IMR-90 (cell line): ENCODE data around the gene MINDY1. TPM values are rescaled to one million over a fixed set of nuclear protein-coding genes. Genes with fewer than 3 reads are reported as not detected.

Experiments used
- ATAC-seq: fragments of 200-7000 bp; cut with Tn5 transposase; 2 replicates; pipeline ENCODE4 v1.9.1; 2020; ENCODE audit warnings: low read depth, mild to moderate bottlenecking, moderate library complexity
- BruUV-seq: library from RNA; stranded (reverse); fragments of 400-500 nt; replicated peaks from 2 replicates; lab custom pipeline; 2021; lab: Mats Ljungman, UMichigan
- CTCF ChIA-PET: fragments of 300-600 bp; formaldehyde crosslinking; extraction: SDS; loops from one replicate; lab custom pipeline; 2021; ENCODE audit warnings: antibody characterized with exemption; lab: Yijun Ruan, JAX
- POLR2A ChIA-PET: fragments of 300-600 bp; sonication (Branson Sonifier 250); formaldehyde crosslinking; loops from one replicate; lab custom pipeline; 2022; ENCODE audit warnings: antibody characterized with exemption; ENCODE audit not compliant: unreplicated experiment; lab: Charles Lee
- DNase-seq: peaks from one replicate; pipeline ENCODE4 v3.0.0; 2013
- H2AFZ ChIP-seq: replicated peaks from 2 replicates; pipeline ENCODE3; 2013; ENCODE audit warnings: low read length, mild to moderate bottlenecking; ENCODE audit not compliant: poor library complexity
- H2AK5ac ChIP-seq: 2 replicates; pipeline ENCODE4 v1.6.1; 2013; ENCODE audit warnings: low read depth, low read length, inconsistent platforms
- H2AK9ac ChIP-seq: replicated peaks from 2 replicates; pipeline ENCODE3; 2013; ENCODE audit warnings: mild to moderate bottlenecking, low read depth, low read length, moderate library complexity; ENCODE audit not compliant: poor library complexity
- H2BK120ac ChIP-seq: 2 replicates; pipeline ENCODE4 v1.6.1; 2013; ENCODE audit warnings: low read depth, low read length, inconsistent platforms
- H2BK15ac ChIP-seq: 3 replicates; pipeline ENCODE4 v1.6.1; 2013; ENCODE audit warnings: low read depth, low read length, inconsistent platforms
- H2BK20ac ChIP-seq: 2 replicates; pipeline ENCODE4 v1.6.1; 2013; ENCODE audit warnings: low read depth, mild to moderate bottlenecking, inconsistent platforms, low read length, moderate library complexity
- H2BK5ac ChIP-seq: 2 replicates; pipeline ENCODE4 v1.6.1; 2013; ENCODE audit warnings: mild to moderate bottlenecking, low read depth, low read length, inconsistent platforms; ENCODE audit not compliant: poor library complexity, severe bottlenecking
- H3K14ac ChIP-seq: replicated peaks from 2 replicates; pipeline ENCODE4 v1.6.1; 2013; ENCODE audit warnings: low read depth, low read length, inconsistent platforms
- H3K18ac ChIP-seq: 2 replicates; pipeline ENCODE4 v1.6.1; 2013; ENCODE audit warnings: low read depth, low read length, control low read depth
- H3K23ac ChIP-seq: 2 replicates; pipeline ENCODE4 v1.6.1; 2013; ENCODE audit warnings: low read depth, low read length, inconsistent platforms
- H3K27ac ChIP-seq: 2 replicates; pipeline ENCODE4 v1.5.1; 2013; ENCODE audit warnings: mild to moderate bottlenecking, control low read depth, low read length; ENCODE audit not compliant: insufficient read depth
- H3K27me3 ChIP-seq: 2 replicates; pipeline ENCODE4 v1.6.1; 2013; ENCODE audit warnings: low read length; ENCODE audit not compliant: control insufficient read depth, insufficient read depth
- H3K36me3 ChIP-seq: 2 replicates; pipeline ENCODE4 v1.6.1; 2013; ENCODE audit warnings: low read length, mixed read lengths; ENCODE audit not compliant: control insufficient read depth, insufficient read depth
- H3K4ac ChIP-seq: 2 replicates; pipeline ENCODE4 v1.6.1; 2013; ENCODE audit warnings: low read depth, low read length, inconsistent platforms
- H3K4me1 ChIP-seq: 2 replicates; pipeline ENCODE4 v1.6.1; 2013; ENCODE audit warnings: low read length, mixed read lengths; ENCODE audit not compliant: control insufficient read depth, insufficient read depth
- H3K4me2 ChIP-seq: 2 replicates; pipeline ENCODE4 v1.6.1; 2013; ENCODE audit warnings: low read depth, mild to moderate bottlenecking, control low read depth, low read length, moderate library complexity
- H3K4me3 ChIP-seq: 2 replicates; pipeline ENCODE4 v1.5.1; 2013; ENCODE audit warnings: low read depth, mild to moderate bottlenecking, control low read depth, low read length, moderate library complexity; ENCODE audit not compliant: insufficient read depth
- H3K56ac ChIP-seq: 2 replicates; pipeline ENCODE4 v1.6.1; 2013; ENCODE audit warnings: low read length, inconsistent platforms; ENCODE audit not compliant: insufficient read depth; ENCODE audit errors: extremely low read depth
- H3K79me1 ChIP-seq, 2 experiments: 2 replicates each; pipeline ENCODE4 v1.6.1; 2013; ENCODE audit warnings: low read length in 2 of 2, inconsistent platforms in 1 of 2, low read depth in 1 of 2
- H3K9ac ChIP-seq: 2 replicates; pipeline ENCODE4 v1.6.1; 2013; ENCODE audit warnings: low read depth, low read length, control low read depth
- H3K9me1 ChIP-seq: 2 replicates; pipeline ENCODE4 v1.6.1; 2013; ENCODE audit warnings: low read length, inconsistent platforms; ENCODE audit not compliant: insufficient read depth
- H3K9me3 ChIP-seq: 2 replicates; pipeline ENCODE4 v1.6.1; 2013; ENCODE audit warnings: low read length; ENCODE audit not compliant: control insufficient read depth, insufficient read depth
- H4K20me1 ChIP-seq: 2 replicates; pipeline ENCODE4 v1.6.1; 2013; ENCODE audit warnings: low read length, inconsistent platforms; ENCODE audit not compliant: insufficient read depth
- H4K5ac ChIP-seq: 2 replicates; pipeline ENCODE4 v1.6.1; 2013; ENCODE audit warnings: mild to moderate bottlenecking, low read depth, low read length, control low read depth
- H4K8ac ChIP-seq, 2 experiments: 2 replicates each; pipeline ENCODE4 v1.6.1; 2013; ENCODE audit warnings: low read depth in 2 of 2, low read length in 2 of 2, control low read depth in 1 of 2, inconsistent platforms in 1 of 2
- H4K91ac ChIP-seq: 2 replicates; pipeline ENCODE4 v1.6.1; 2013; ENCODE audit warnings: low read depth, low read length, inconsistent platforms; ENCODE audit not compliant: insufficient read depth
- CHD1 ChIP-seq: IDR thresholded peaks from 2 replicates; pipeline ENCODE4 v1.6.1; 2012; ENCODE audit warnings: low read depth, low read length, improper control_type of control experiment
- ELK1 ChIP-seq: fragments of 150-350 bp; IDR thresholded peaks from 2 replicates; pipeline ENCODE4 v1.6.1; 2016; ENCODE audit warnings: low read depth, mild to moderate bottlenecking, low read length, moderate library complexity, borderline replicate concordance
- MAFK ChIP-seq: IDR thresholded peaks from 2 replicates; pipeline ENCODE4 v1.6.1; 2012; ENCODE audit warnings: low read depth, low read length, improper control_type of control experiment
- MAZ ChIP-seq: IDR thresholded peaks from 2 replicates; pipeline ENCODE4 v1.6.1; 2012; ENCODE audit warnings: low read depth, mild to moderate bottlenecking, low read length, improper control_type of control experiment, moderate library complexity, borderline replicate concordance
- RAD21 ChIP-seq: IDR thresholded peaks from 2 replicates; pipeline ENCODE4 v1.6.1; 2012; ENCODE audit warnings: low read length, improper control_type of control experiment
- RCOR1 ChIP-seq: IDR thresholded peaks from 2 replicates; pipeline ENCODE4 v1.6.1; 2012; ENCODE audit warnings: mild to moderate bottlenecking, low read length, improper control_type of control experiment; ENCODE audit not compliant: insufficient replicate concordance
- USF2 ChIP-seq: fragments of 150-350 bp; IDR thresholded peaks from 2 replicates; pipeline ENCODE4 v1.6.1; 2017; ENCODE audit warnings: mild to moderate bottlenecking, antibody characterized with exemption, low read length, low read depth
- WGBS, 2 experiments: methylation state at CpG; one replicate each; pipeline versions ENCODE4 v1.1.5 to v1.1.7; 2013; ENCODE audit warnings: missing lambda C conversion rate in 2 of 2; ENCODE audit not compliant: insufficient read length in 1 of 2; ENCODE audit errors: extremely low coverage in 2 of 2; 5-methylcytosine and 5-hydroxymethylcytosine counted together
- dilution Hi-C: fragments of 300-500 bp; cut with HindIII; formaldehyde crosslinking; loops from one replicate; pipeline ENCODE4 v1.14.3; 2018; ENCODE audit warnings: low sequenced_read_pairs; ENCODE audit not compliant: unreplicated experiment
- in situ Hi-C: fragments of 300-500 bp; cut with MboI; formaldehyde crosslinking; loops from 3 replicates; pipeline ENCODE4 v1.14.3; 2019; ENCODE audit warnings: low sequenced_read_pairs, inconsistent platforms, mixed read lengths
- intact Hi-C: fragments of 100-400 bp; cut with micrococcal nuclease; formaldehyde crosslinking; loops from 2 replicates; pipeline ENCODE4 v1.10.0; 2022
- polyA plus RNA-seq, 3 experiments: library from polyadenylated mRNA; depleted of rRNA; stranded (reverse); fragments of >200 nt; gene quantifications; 2 replicates each; pipeline ENCODE4 v1.2.3, GENCODE V29; 2012; ENCODE audit warnings: low replicate concordance in 1 of 3
- total RNA-seq: library from RNA; depleted of rRNA; stranded (reverse); fragments of >200 nt; gene quantifications from 2 replicates; pipeline ENCODE4 v1.2.3, GENCODE V29; 2012

MINDY1 gene
- total and polyA plus RNA-seq, 2 of the 4 experiments (the other 2 are of a cell fraction) = 6.6 to 7.3 TPM

GRCh38 chr1:151007853-151008243, 1.1 kb upstream of the MINDY1 start:
- no TSS peak for BruUV-seq

More at GRCh38 chr1:151007853-151008243, 1.1 kb upstream of the MINDY1 start:
- H3K4me2 ChIP-seq = peak overlapping the region; percentile 90
- POLR2A ChIA-PET = interaction anchor here (0.5 kb wide), 1 partner anchor 429 kb away, joined by 3 read pairs; no protein-coding TSS in a partner anchor
- H3K14ac ChIP-seq = peak overlapping the region; percentile 82
- H4K5ac ChIP-seq = peak overlapping the region; percentile 71; the same call in 1 of the 2 replicates
- CTCF ChIA-PET = no interaction called here
- peak overlapping the region; percentile 25; the same call in 1 of the 2 replicates for H3K18ac ChIP-seq
- H3K36me3 ChIP-seq = no peaks in the 10 kb centered on the region
- H3K56ac ChIP-seq = no peak overlapping the region
- H2BK20ac ChIP-seq = no peak overlapping the region
- peaks cover 16 to 47% of the 10 kb centered on the region in 2 experiments for H3K79me1 ChIP-seq
- no CpG with 5 or more reads among the region's 4 CpGs for WGBS, 2 experiments
- no peak overlapping the region for H4K91ac ChIP-seq
- H3K27ac ChIP-seq = no peak overlapping the region
- peaks cover 11% of the 10 kb centered on the region for H3K9me1 ChIP-seq
- DNase-seq (no peak), ATAC-seq (no peak)
- H2AK9ac ChIP-seq = no peak overlapping the region
- in situ Hi-C loops (no loop called here), dilution Hi-C loops (no loop called here), intact Hi-C loops (loop anchor here (5.0 to 10.0 kb wide), 2 partner anchors 54 to 443 kb away; partner anchors contain the start of gene MLLT11)
- peak overlapping the region; percentile 3; the same call in 1 of the 3 replicates for H2BK15ac ChIP-seq
- no peaks in the 10 kb centered on the region for H3K9me3 ChIP-seq
- H3K27me3 ChIP-seq = no peaks in the 10 kb centered on the region
- H4K20me1 ChIP-seq = no peaks in the 10 kb centered on the region
- 0 out of 2 replicates have a peak overlapping the region, but pooled peaks have one; percentile 21 for H2BK120ac ChIP-seq
- peaks cover 4% of the 10 kb centered on the region; the same call in 1 of the 2 replicates for H3K4me1 ChIP-seq
- no peak overlapping the region for H2AK5ac ChIP-seq
- H2AFZ ChIP-seq = peak overlapping the region; percentile 98
- peak overlapping the region; percentile 18; the same call in 1 of the 2 replicates for H3K4ac ChIP-seq
- 0 out of 2 replicates have a peak, but pooled peaks have one; percentile 37 for TF ChIP-seq CHD1
- no peak for TF ChIP-seq RAD21
- TF ChIP-seq USF2 = no peak
- no peak for TF ChIP-seq MAZ
- no peak for TF ChIP-seq ELK1
- TF ChIP-seq RCOR1 = no peak
- TF ChIP-seq MAFK = no peak
- peak overlapping the region; percentile 33; the same call in 1 of the 2 replicates for H3K4me3 ChIP-seq
- H3K23ac ChIP-seq = peak overlapping the region; percentile 50; the same call in 1 of the 2 replicates
- peak overlapping the region; percentile 14; the same call in 1 of the 2 replicates for H3K9ac ChIP-seq
- H4K8ac ChIP-seq = peak overlapping the region; percentile 73 to 74
- H2BK5ac ChIP-seq = peak overlapping the region; percentile 48
